IMR-90 (cell line): ENCODE results near the gene PBX3. TPM values are rescaled to one million over a fixed set of nuclear protein-coding genes. Genes with fewer than 3 reads are reported as not detected.

Experiments used
- ATAC-seq: fragments of 200-7000 bp; cut with Tn5 transposase; 2 replicates; pipeline ENCODE4 v1.9.1; 2020; ENCODE audit warnings: low read depth, mild to moderate bottlenecking, moderate library complexity
- BruUV-seq: library from RNA; stranded (reverse); fragments of 400-500 nt; replicated peaks from 2 replicates; lab custom pipeline; 2021; lab: Mats Ljungman, UMichigan
- CTCF ChIA-PET: fragments of 300-600 bp; formaldehyde crosslinking; extraction: SDS; loops from one replicate; lab custom pipeline; 2021; ENCODE audit warnings: antibody characterized with exemption; lab: Yijun Ruan, JAX
- POLR2A ChIA-PET: fragments of 300-600 bp; sonication (Branson Sonifier 250); formaldehyde crosslinking; loops from one replicate; lab custom pipeline; 2022; ENCODE audit warnings: antibody characterized with exemption; ENCODE audit not compliant: unreplicated experiment; lab: Charles Lee
- DNase-seq: peaks from one replicate; pipeline ENCODE4 v3.0.0; 2013
- H2AFZ ChIP-seq: replicated peaks from 2 replicates; pipeline ENCODE3; 2013; ENCODE audit warnings: low read length, mild to moderate bottlenecking; ENCODE audit not compliant: poor library complexity
- H2AK5ac ChIP-seq: 2 replicates; pipeline ENCODE4 v1.6.1; 2013; ENCODE audit warnings: low read depth, low read length, inconsistent platforms
- H2AK9ac ChIP-seq: replicated peaks from 2 replicates; pipeline ENCODE3; 2013; ENCODE audit warnings: mild to moderate bottlenecking, low read depth, low read length, moderate library complexity; ENCODE audit not compliant: poor library complexity
- H2BK120ac ChIP-seq: 2 replicates; pipeline ENCODE4 v1.6.1; 2013; ENCODE audit warnings: low read depth, low read length, inconsistent platforms
- H2BK15ac ChIP-seq: 3 replicates; pipeline ENCODE4 v1.6.1; 2013; ENCODE audit warnings: low read depth, low read length, inconsistent platforms
- H2BK20ac ChIP-seq: 2 replicates; pipeline ENCODE4 v1.6.1; 2013; ENCODE audit warnings: low read depth, mild to moderate bottlenecking, inconsistent platforms, low read length, moderate library complexity
- H2BK5ac ChIP-seq: 2 replicates; pipeline ENCODE4 v1.6.1; 2013; ENCODE audit warnings: mild to moderate bottlenecking, low read depth, low read length, inconsistent platforms; ENCODE audit not compliant: poor library complexity, severe bottlenecking
- H3K14ac ChIP-seq: replicated peaks from 2 replicates; pipeline ENCODE4 v1.6.1; 2013; ENCODE audit warnings: low read depth, low read length, inconsistent platforms
- H3K18ac ChIP-seq: 2 replicates; pipeline ENCODE4 v1.6.1; 2013; ENCODE audit warnings: low read depth, low read length, control low read depth
- H3K23ac ChIP-seq: 2 replicates; pipeline ENCODE4 v1.6.1; 2013; ENCODE audit warnings: low read depth, low read length, inconsistent platforms
- H3K27ac ChIP-seq: 2 replicates; pipeline ENCODE4 v1.5.1; 2013; ENCODE audit warnings: mild to moderate bottlenecking, control low read depth, low read length; ENCODE audit not compliant: insufficient read depth
- H3K27me3 ChIP-seq: 2 replicates; pipeline ENCODE4 v1.6.1; 2013; ENCODE audit warnings: low read length; ENCODE audit not compliant: control insufficient read depth, insufficient read depth
- H3K36me3 ChIP-seq: 2 replicates; pipeline ENCODE4 v1.6.1; 2013; ENCODE audit warnings: low read length, mixed read lengths; ENCODE audit not compliant: control insufficient read depth, insufficient read depth
- H3K4ac ChIP-seq: 2 replicates; pipeline ENCODE4 v1.6.1; 2013; ENCODE audit warnings: low read depth, low read length, inconsistent platforms
- H3K4me1 ChIP-seq: 2 replicates; pipeline ENCODE4 v1.6.1; 2013; ENCODE audit warnings: low read length, mixed read lengths; ENCODE audit not compliant: control insufficient read depth, insufficient read depth
- H3K4me2 ChIP-seq: 2 replicates; pipeline ENCODE4 v1.6.1; 2013; ENCODE audit warnings: low read depth, mild to moderate bottlenecking, control low read depth, low read length, moderate library complexity
- H3K4me3 ChIP-seq: 2 replicates; pipeline ENCODE4 v1.5.1; 2013; ENCODE audit warnings: low read depth, mild to moderate bottlenecking, control low read depth, low read length, moderate library complexity; ENCODE audit not compliant: insufficient read depth
- H3K56ac ChIP-seq: 2 replicates; pipeline ENCODE4 v1.6.1; 2013; ENCODE audit warnings: low read length, inconsistent platforms; ENCODE audit not compliant: insufficient read depth; ENCODE audit errors: extremely low read depth
- H3K79me1 ChIP-seq, 2 experiments: 2 replicates each; pipeline ENCODE4 v1.6.1; 2013; ENCODE audit warnings: low read length in 2 of 2, inconsistent platforms in 1 of 2, low read depth in 1 of 2
- H3K9ac ChIP-seq: 2 replicates; pipeline ENCODE4 v1.6.1; 2013; ENCODE audit warnings: low read depth, low read length, control low read depth
- H3K9me1 ChIP-seq: 2 replicates; pipeline ENCODE4 v1.6.1; 2013; ENCODE audit warnings: low read length, inconsistent platforms; ENCODE audit not compliant: insufficient read depth
- H3K9me3 ChIP-seq: 2 replicates; pipeline ENCODE4 v1.6.1; 2013; ENCODE audit warnings: low read length; ENCODE audit not compliant: control insufficient read depth, insufficient read depth
- H4K20me1 ChIP-seq: 2 replicates; pipeline ENCODE4 v1.6.1; 2013; ENCODE audit warnings: low read length, inconsistent platforms; ENCODE audit not compliant: insufficient read depth
- H4K5ac ChIP-seq: 2 replicates; pipeline ENCODE4 v1.6.1; 2013; ENCODE audit warnings: mild to moderate bottlenecking, low read depth, low read length, control low read depth
- H4K8ac ChIP-seq, 2 experiments: 2 replicates each; pipeline ENCODE4 v1.6.1; 2013; ENCODE audit warnings: low read depth in 2 of 2, low read length in 2 of 2, control low read depth in 1 of 2, inconsistent platforms in 1 of 2
- H4K91ac ChIP-seq: 2 replicates; pipeline ENCODE4 v1.6.1; 2013; ENCODE audit warnings: low read depth, low read length, inconsistent platforms; ENCODE audit not compliant: insufficient read depth
- FOS ChIP-seq: fragments of 150-350 bp; IDR thresholded peaks from 2 replicates; pipeline ENCODE4 v1.6.1; 2016; ENCODE audit warnings: low read depth, low read length
- MXI1 ChIP-seq: IDR thresholded peaks from 2 replicates; pipeline ENCODE4 v1.6.1; 2012; ENCODE audit warnings: low read depth, mild to moderate bottlenecking, low read length, moderate library complexity, borderline replicate concordance
- WGBS, 2 experiments: methylation state at CpG; one replicate each; pipeline versions ENCODE4 v1.1.5 to v1.1.7; 2013; ENCODE audit warnings: missing lambda C conversion rate in 2 of 2; ENCODE audit not compliant: insufficient read length in 1 of 2; ENCODE audit errors: extremely low coverage in 2 of 2; 5-methylcytosine and 5-hydroxymethylcytosine counted together
- dilution Hi-C: fragments of 300-500 bp; cut with HindIII; formaldehyde crosslinking; loops from one replicate; pipeline ENCODE4 v1.14.3; 2018; ENCODE audit warnings: low sequenced_read_pairs; ENCODE audit not compliant: unreplicated experiment
- in situ Hi-C: fragments of 300-500 bp; cut with MboI; formaldehyde crosslinking; loops from 3 replicates; pipeline ENCODE4 v1.14.3; 2019; ENCODE audit warnings: low sequenced_read_pairs, inconsistent platforms, mixed read lengths
- intact Hi-C: fragments of 100-400 bp; cut with micrococcal nuclease; formaldehyde crosslinking; loops from 2 replicates; pipeline ENCODE4 v1.10.0; 2022
- polyA plus RNA-seq, 3 experiments: library from polyadenylated mRNA; depleted of rRNA; stranded (reverse); fragments of >200 nt; gene quantifications; 2 replicates each; pipeline ENCODE4 v1.2.3, GENCODE V29; 2012; ENCODE audit warnings: low replicate concordance in 1 of 3
- total RNA-seq: library from RNA; depleted of rRNA; stranded (reverse); fragments of >200 nt; gene quantifications from 2 replicates; pipeline ENCODE4 v1.2.3, GENCODE V29; 2012

PBX3 gene
- total and polyA plus RNA-seq, 2 of the 4 experiments (the other 2 are of a cell fraction), result 12.0 to 15.6 TPM

DNA sequence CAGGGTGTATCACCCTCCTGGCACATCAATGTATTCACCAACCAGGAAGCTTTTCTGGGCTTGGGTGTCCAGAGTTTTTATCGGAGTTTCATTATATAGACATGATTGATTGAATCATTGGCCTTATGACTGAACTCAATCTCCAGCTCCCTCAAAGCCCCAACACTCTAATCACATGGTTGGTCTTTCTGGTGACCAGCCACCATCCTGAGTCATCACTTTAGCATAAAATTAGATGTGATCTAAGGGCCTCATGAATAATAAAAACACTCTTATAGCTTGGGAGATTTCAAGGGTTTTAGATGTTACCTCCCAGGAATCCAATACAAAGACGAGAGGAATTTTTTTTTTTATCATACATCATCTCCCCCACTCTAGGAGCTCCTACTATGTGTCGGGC, 7.7 kb upstream of the PBX3 start:
- H3K27ac ChIP-seq, result no peak overlapping the region
- H4K91ac ChIP-seq, result no peak overlapping the region
- H4K8ac ChIP-seq, result no peak overlapping the region
- H3K4me1 ChIP-seq, result no peaks in the 10 kb centered on the region
- H3K4me2 ChIP-seq, result no peak overlapping the region
- H4K5ac ChIP-seq, result no peak overlapping the region
- intact Hi-C loops (no loop called here), dilution Hi-C loops (no loop called here), in situ Hi-C loops (no loop called here)
- no peak overlapping the region for H3K9ac ChIP-seq
- no peak overlapping the region for H2AK9ac ChIP-seq
- H2AFZ ChIP-seq, result no peak overlapping the region
- H3K56ac ChIP-seq, result no peak overlapping the region
- H2BK15ac ChIP-seq, result no peak overlapping the region
- no peaks in the 10 kb centered on the region for H3K9me1 ChIP-seq
- no peak overlapping the region for H2BK120ac ChIP-seq
- POLR2A ChIA-PET, result no interaction called here
- CTCF ChIA-PET, result interaction anchor here (0.7 kb wide), 1 partner anchor 171 kb away, joined by 4 read pairs; no protein-coding TSS in a partner anchor
- DNase-seq, result no peak
- no peak overlapping the region for H3K14ac ChIP-seq
- H3K23ac ChIP-seq, result no peak overlapping the region
- H2BK5ac ChIP-seq, result no peak overlapping the region
- no peaks in the 10 kb centered on the region for H3K9me3 ChIP-seq
- no TSS peak for BruUV-seq
- H2BK20ac ChIP-seq, result no peak overlapping the region
- no peak for ATAC-seq
- no peak overlapping the region for H3K4me3 ChIP-seq
- H3K18ac ChIP-seq, result no peak overlapping the region
- WGBS, 2 experiments, result no CpG with 5 or more reads among the region's 3 CpGs
- H2AK5ac ChIP-seq, result no peak overlapping the region
- no peaks in the 10 kb centered on the region for H4K20me1 ChIP-seq
- no peaks in the 10 kb centered on the region for H3K79me1 ChIP-seq
- TF ChIP-seq FOS (no peak), MXI1 (no peak)
- no peak overlapping the region for H3K4ac ChIP-seq
- no peaks in the 10 kb centered on the region for H3K27me3 ChIP-seq
- no peaks in the 10 kb centered on the region for H3K36me3 ChIP-seq
